Uterus (tissue), 4 donors: ENCODE data around the gene TEX13A. TPM values are rescaled to one million over a fixed set of nuclear protein-coding genes. Genes with fewer than 3 reads are reported as not detected.
"Not testable (repeated sequence)": the region's sequence is repeated elsewhere in the genome, so short reads cannot be mapped to it uniquely, and the experiment has no call there.

Experiments used
- DNase-seq, 2 donors: peaks; one replicate each; pipeline ENCODE4 v3.0.0-alpha.2; 2019 to 2020
- H3K27ac ChIP-seq, 2 donors: fragments of 200-600 bp; sonication (generic); 1 replicate in 1 of 2; 2 replicates in 1 of 2; pipeline ENCODE4 v1.5.1; 2016 to 2018
- H3K27me3 ChIP-seq, 2 donors: fragments of 200-600 bp; sonication (generic); one replicate each; pipeline ENCODE4 v1.5.1; 2018 to 2019; ENCODE audit warnings: control low read depth in 1 of 2
- H3K36me3 ChIP-seq, 2 donors: fragments of 200-600 bp; sonication (generic); one replicate each; pipeline ENCODE4 v1.5.1; 2019; ENCODE audit warnings: control low read depth in 1 of 2
- H3K4me1 ChIP-seq, 2 donors: fragments of 200-600 bp; sonication (generic); one replicate each; pipeline ENCODE4 v1.5.1; 2018 to 2019; ENCODE audit warnings: control low read depth in 1 of 2
- H3K4me3 ChIP-seq, 2 donors: fragments of 200-600 bp; sonication (generic); 1 replicate in 1 of 2; 2 replicates in 1 of 2; pipeline ENCODE4 v1.5.1; 2018 to 2019; ENCODE audit warnings: mild to moderate bottlenecking in 1 of 2
- H3K9me3 ChIP-seq, 2 donors: fragments of 200-600 bp; sonication (generic); one replicate each; pipeline ENCODE4 v1.5.1; 2019; ENCODE audit warnings: control low read depth in 1 of 2
- CTCF ChIP-seq, 4 experiments: fragments of 200-600 bp in 2 of 4; fragments of 450-650 bp in 2 of 4; sonication (generic) in 2 of 4; IDR thresholded peaks; one replicate each; pipeline ENCODE4 v1.5.1; 2016 to 2019; ENCODE audit warnings: antibody characterized with exemption in 4 of 4, mild to moderate bottlenecking in 2 of 4, moderate library complexity in 1 of 4
- POLR2A ChIP-seq, 2 donors: fragments of 450-650 bp; IDR thresholded peaks; one replicate each; pipeline ENCODE4 v1.6.1; 2016; ENCODE audit warnings: antibody characterized with exemption in 2 of 2, mild to moderate bottlenecking in 1 of 2, moderate library complexity in 1 of 2
- intact Hi-C: fragments of 100-400 bp; cut with DNase I; formaldehyde crosslinking; loops from one replicate; pipeline ENCODE4 v1.15.1; 2023; ENCODE audit warnings: low total_unique reads
- total RNA-seq, 4 donors: library from RNA; depleted of rRNA in 3 of 4; stranded (reverse); fragments of >200 nt in 3 of 4; gene quantifications; one replicate each; pipeline versions ENCODE4 v1.1.0 to v1.2.4, GENCODE V29; 2014 to 2023
- donor health status: DM: yes; HTN: yes; CAD: no.

TEX13A gene
- total RNA-seq, 4 donors from 2014 or later = not detected

GRCh38 chrX:105263801-105264200, 43.3 kb upstream of the TEX13A start:
- intact Hi-C loops = no loop called here

GRCh38 chrX:105263171-105263570, 42.7 kb upstream of the TEX13A start:
- no peaks in the 10 kb centered on the region for H3K9me3 ChIP-seq
- H3K27ac ChIP-seq = no peak overlapping the region
- H3K4me3 ChIP-seq = no peak overlapping the region
- no peaks in the 10 kb centered on the region for H3K36me3 ChIP-seq
- no peak for DNase-seq
- H3K27me3 ChIP-seq = no peaks in the 10 kb centered on the region
- TF ChIP-seq CTCF (IDR thresholded peaks at IDR 0.05) = no peak
- no peak for TF ChIP-seq POLR2A (IDR thresholded peaks at IDR 0.05)
- H3K4me1 ChIP-seq = no peaks in the 10 kb centered on the region
- intact Hi-C loops = no loop called here

More at GRCh38 chrX:105263801-105264200, 43.3 kb upstream of the TEX13A start:
- Histone ChIP-seq H3K27ac (no peak overlapping the region), H3K4me1 (no peaks in the 10 kb centered on the region), H3K4me3 (no peak overlapping the region), H3K36me3 (no peaks in the 10 kb centered on the region), H3K27me3 (no peaks in the 10 kb centered on the region), H3K9me3 (no peaks in the 10 kb centered on the region)
- no peak for DNase-seq
- no peak for TF ChIP-seq CTCF (IDR thresholded peaks at IDR 0.05)
- no peak for TF ChIP-seq POLR2A (IDR thresholded peaks at IDR 0.05)

GRCh38 chrX:105260291-105261043, 40.0 kb upstream of the TEX13A start:
- Histone ChIP-seq H3K27ac (no peak overlapping the region), H3K4me1 (no peaks in the 10 kb centered on the region), H3K9me3 (no peaks in the 10 kb centered on the region), H3K36me3 (no peaks in the 10 kb centered on the region), H3K27me3 (no peaks in the 10 kb centered on the region), H3K4me3 (no peak overlapping the region)
- no peak for DNase-seq
- TF ChIP-seq POLR2A (IDR thresholded peaks at IDR 0.05) (no peak), CTCF (IDR thresholded peaks at IDR 0.05) (no peak)
- intact Hi-C loops = no loop called here

GRCh38 chrX:105241056-105241455, 20.6 kb upstream of the TEX13A start:
- TF ChIP-seq POLR2A (IDR thresholded peaks at IDR 0.05) (no peak), CTCF (IDR thresholded peaks at IDR 0.05) (no peak)
- intact Hi-C loops = no loop called here
- Histone ChIP-seq H3K4me1 (no peaks in the 10 kb centered on the region), H3K27me3 (no peaks in the 10 kb centered on the region), H3K27ac (no peak overlapping the region), H3K36me3 (no peaks in the 10 kb centered on the region), H3K9me3 (no peaks in the 10 kb centered on the region), H3K4me3 (no peak overlapping the region)
- no peak for DNase-seq

- DNase-seq, H3K9me3 ChIP-seq, H3K36me3 ChIP-seq, intact Hi-C loops, H3K27ac ChIP-seq, H3K4me1 ChIP-seq, H3K4me3 ChIP-seq, H3K27me3 ChIP-seq: not testable (repeated sequence)
Measured at GRCh38 chrX:105237407-105237806, 16.9 kb upstream of the TEX13A start.
